GM12875 (cell line): ENCODE data around the gene MAP3K3.
A peak's percentile ranks its signal among the peaks of the same experiment; 100 is the strongest.

Source experiments
- H3K4me3 ChIP-seq: one replicate; pipeline ENCODE4 v1.5.1; 2011; ENCODE audit warnings: low read depth, low read length, control low read depth
- CTCF ChIP-seq: IDR thresholded peaks from 2 replicates; pipeline ENCODE4 v1.5.1; 2011; ENCODE audit warnings: low read depth, mild to moderate bottlenecking, control low read depth, inconsistent platforms, low read length, moderate library complexity, borderline replicate concordance; ENCODE audit not compliant: insufficient read depth

Gene MAP3K3

GRCh38 chr17:63700528-63701455, 78.6 kb downstream of the MAP3K3 start:
- TF ChIP-seq CTCF: no peak
- peak overlapping the region; percentile 91 for H3K4me3 ChIP-seq

GRCh38 chr17:63701456-63701820, 79.2 kb downstream of the MAP3K3 start:
- no peak for TF ChIP-seq CTCF
- H3K4me3 ChIP-seq: peak overlapping the region; percentile 66

- peak overlapping the region; percentile 66 for H3K4me3 ChIP-seq
- no peak for TF ChIP-seq CTCF
These were observed 79.9 kb downstream of the MAP3K3 start for GRCh38 chr17:63701868-63702720.

GRCh38 chr17:63702721-63703015, 80.5 kb downstream of the MAP3K3 start:
- TF ChIP-seq CTCF: no peak
- no peak overlapping the region for H3K4me3 ChIP-seq

- no peak overlapping the region for H3K4me3 ChIP-seq
- TF ChIP-seq CTCF: no peak
These were observed 80.8 kb downstream of the MAP3K3 start for GRCh38 chr17:63703029-63703428.

- TF ChIP-seq CTCF: no peak
- H3K4me3 ChIP-seq: no peak overlapping the region
These were observed 81.5 kb downstream of the MAP3K3 start for GRCh38 chr17:63703556-63704258.
